Measurements from ENCODE around the gene CGN. TPM values are rescaled to one million over a fixed set of nuclear protein-coding genes. Genes with fewer than 3 reads are reported as not detected.

CGN gene
- total RNA-seq: 0.09 and 0.16 TPM in 2 replicates

DNA sequence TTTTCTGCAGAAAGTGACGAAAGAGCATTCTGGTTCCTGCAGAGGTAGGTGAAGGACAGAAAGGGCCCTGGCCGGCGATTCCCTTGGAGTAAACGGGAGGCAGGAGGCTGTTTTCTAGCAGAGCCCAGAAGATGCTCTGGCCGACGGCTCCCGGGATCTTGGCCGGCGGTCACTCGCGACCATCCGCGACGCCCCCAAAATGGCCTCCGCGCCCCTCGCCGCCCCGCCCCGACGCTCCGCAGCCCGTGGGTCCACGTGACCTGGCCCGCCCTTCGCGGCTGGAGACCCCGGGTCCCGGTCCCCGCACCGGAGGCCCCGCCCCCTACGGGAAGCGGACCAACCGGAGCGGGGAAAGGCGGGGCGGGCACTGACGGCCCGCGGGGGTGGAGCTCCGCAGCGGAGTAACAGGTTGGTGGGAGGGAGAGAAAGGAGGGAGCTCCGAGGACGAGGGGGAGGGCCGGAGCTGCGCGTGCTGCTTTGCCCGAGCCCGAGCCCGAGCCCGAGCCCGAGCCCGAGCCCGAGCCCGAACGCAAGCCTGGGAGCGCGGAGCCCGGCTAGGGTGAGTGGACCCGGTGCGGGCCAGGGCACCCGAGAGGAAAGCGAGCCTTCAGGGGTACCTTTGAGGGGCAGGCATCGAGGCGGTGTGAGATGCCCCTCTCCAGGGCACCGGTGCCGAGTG lies at the start of gene CGN:
Gene CGN (plus strand): TSS at position 431 of the 679 bp plus-strand sequence. CDS start 7,133 bp downstream, outside the sequence.
- intact Hi-C loops (cut with micrococcal nuclease): loop anchor here (2.0 kb wide), 1 partner anchor 30 kb away; the partner anchor contains the start of gene TUFT1

DNA sequence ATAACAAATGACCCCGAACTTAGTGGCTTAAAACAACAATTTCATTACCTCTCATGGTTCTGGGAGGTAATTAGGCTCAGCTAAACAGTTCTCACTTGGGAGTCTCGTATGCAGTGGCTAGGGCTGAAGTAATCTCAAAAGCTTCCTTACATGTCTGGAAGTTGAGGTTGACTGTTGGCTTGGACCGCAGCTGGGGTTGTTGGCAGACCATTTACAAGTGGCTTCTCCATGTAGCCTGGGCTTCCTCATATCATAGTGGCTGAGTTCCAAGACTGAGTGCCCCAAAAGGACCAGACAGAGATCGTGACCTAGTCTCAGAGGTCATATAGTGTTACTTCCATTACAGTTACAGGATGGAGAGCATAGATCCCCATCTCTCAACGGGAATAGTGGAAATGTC lies 49.5 kb upstream of the CGN start:
- intact Hi-C loops (cut with micrococcal nuclease): no loop called here

- intact Hi-C loops (cut with micrococcal nuclease): no loop called here
Observed at GRCh38 chr1:151465026-151465425, 46.2 kb upstream of the CGN start.

GRCh38 chr1:151472856-151473731 lies 38.1 kb upstream of the CGN start:
- intact Hi-C loops (cut with micrococcal nuclease): loop anchor here (1.0 kb wide), 1 partner anchor 14 kb away; the partner anchor contains the start of gene POGZ

DNA sequence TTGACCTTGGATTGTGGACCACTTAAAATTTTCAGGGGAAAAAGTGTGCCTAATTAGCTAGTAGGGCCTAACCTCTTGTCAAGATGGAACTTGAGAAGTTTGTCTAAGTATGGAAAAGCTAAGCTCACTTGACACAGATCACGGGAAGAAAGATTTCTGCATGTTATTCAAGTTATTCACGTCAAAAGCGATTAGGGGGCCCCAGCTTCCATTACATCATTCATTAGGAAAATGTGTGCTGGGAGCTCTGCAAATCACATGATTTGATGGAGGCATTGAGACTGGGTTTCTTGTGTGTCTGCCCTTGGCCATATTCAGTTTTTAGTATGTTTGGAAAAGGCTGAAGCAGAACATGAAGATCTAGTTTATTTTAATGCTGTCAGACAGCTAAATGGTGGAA lies 36.4 kb upstream of the CGN start:
- intact Hi-C loops (cut with micrococcal nuclease): no loop called here

DNA sequence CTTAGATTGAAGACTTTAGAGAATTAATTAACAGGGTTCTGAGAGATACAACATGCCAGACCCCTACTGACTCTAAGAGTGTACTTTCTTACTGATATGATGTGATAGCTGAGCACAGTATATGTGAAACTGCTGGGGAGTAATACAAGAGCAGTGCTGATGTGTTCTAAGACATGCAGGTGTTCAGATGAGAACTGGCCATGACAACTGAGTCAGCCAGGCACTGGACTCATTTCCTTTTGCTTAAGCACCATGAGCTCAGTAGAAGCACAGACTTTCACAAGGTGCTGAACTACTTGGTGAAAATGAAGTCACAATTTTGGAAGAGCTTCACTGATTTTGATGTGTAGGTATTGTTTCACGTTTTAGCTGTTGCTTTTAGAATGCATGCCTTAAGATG lies 36.0 kb upstream of the CGN start:
- intact Hi-C loops (cut with micrococcal nuclease): no loop called here

DNA sequence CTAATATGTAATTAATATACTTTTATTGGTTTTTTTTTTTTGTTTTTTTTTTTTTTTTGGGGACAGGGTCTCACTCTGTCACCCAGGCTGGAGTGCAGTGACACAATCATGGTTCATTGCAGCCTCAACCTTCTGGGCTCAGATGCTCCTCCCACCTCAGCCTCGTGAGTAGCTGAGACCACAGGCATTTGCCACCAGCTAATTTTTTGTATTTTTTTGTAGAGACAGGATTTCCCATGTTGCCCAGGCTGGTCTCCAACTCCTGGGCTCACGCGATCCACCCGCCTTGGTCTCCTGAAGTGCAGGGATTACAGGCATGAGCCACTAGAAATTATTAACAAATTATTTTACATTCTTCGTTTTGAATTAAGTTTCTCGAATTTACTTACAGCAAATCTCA lies 35.1 kb upstream of the CGN start:
- intact Hi-C loops (cut with micrococcal nuclease): no loop called here

DNA sequence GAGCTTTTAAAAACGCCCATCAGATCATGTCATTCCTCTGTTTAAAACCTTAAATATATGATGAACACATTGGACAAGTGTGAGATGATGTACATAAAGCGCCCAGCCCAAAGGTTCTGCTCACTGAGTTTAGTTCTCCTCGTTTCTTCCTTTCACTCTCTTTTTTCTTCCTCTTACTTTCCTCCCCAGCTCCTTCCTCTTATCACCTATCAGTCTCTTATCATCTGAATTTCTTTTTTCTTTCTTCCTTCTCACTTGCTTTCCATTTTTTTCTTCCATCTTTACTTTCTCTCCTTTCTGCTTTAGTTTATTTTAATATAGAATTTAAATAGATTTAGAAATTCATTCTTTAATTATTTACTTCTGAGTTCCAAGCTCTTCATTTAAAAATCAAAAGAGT lies 34.1 kb upstream of the CGN start:
- intact Hi-C loops (cut with micrococcal nuclease): no loop called here

GRCh38 chr1:151478140-151478812 lies 32.9 kb upstream of the CGN start:
- intact Hi-C loops (cut with micrococcal nuclease): no loop called here

DNA sequence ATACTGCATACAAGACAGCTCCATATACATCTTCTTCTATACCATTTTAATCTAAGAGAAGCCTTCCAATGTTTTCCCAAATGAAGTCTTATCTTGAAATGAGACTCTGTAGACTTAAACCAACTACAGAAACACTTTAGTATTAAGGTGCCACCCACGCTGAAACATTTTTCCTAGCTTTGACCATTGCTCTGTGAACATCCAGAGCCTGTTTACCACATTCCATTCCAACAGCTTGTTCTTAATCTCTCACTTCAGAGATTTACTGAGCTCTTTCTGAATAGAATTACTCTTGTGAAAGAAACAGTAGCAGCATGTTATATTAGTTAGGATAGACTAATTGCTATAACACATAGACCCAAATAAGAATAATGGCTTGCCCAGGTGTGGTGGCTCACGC lies 32.3 kb upstream of the CGN start:
- intact Hi-C loops (cut with micrococcal nuclease): no loop called here

DNA sequence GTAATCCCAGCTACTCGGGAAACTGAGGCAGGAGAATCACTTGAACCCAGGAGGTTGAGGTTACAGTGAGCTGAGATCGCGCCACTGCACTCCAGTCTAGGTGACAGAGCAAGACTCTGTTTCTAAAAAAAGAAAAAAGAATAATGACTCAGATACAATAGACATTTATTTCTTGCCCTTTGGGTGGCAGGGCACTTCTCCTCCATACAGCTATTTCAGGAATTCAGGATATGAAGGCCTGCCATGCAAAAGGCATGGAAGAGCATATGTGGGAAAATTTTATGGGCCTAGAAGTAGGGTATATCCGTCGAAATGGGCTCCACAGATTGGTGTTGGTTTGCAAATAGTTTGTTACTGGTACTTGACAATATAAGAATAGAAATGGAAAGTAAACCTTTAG lies 31.7 kb upstream of the CGN start:
- intact Hi-C loops (cut with micrococcal nuclease): no loop called here

DNA sequence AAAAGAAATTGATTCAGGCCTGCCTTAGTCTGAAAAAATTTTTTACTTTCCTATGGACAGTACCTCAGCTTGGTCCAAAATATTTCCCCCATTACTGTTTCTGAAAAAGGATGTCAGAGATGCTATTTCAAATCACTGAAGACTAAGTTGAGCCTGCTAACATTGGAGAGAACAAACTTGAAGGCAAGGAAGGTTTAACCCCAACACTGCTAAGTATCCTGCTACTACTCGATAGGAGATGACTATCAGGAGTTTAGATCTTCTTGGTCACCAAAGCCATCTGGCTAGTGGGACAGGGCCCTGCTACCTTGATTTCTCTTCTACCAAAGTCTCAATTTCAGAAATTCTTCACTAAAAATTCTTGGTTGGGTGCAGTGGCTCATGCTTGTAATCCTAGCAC lies 29.2 kb upstream of the CGN start:
- intact Hi-C loops (cut with micrococcal nuclease): no loop called here

DNA sequence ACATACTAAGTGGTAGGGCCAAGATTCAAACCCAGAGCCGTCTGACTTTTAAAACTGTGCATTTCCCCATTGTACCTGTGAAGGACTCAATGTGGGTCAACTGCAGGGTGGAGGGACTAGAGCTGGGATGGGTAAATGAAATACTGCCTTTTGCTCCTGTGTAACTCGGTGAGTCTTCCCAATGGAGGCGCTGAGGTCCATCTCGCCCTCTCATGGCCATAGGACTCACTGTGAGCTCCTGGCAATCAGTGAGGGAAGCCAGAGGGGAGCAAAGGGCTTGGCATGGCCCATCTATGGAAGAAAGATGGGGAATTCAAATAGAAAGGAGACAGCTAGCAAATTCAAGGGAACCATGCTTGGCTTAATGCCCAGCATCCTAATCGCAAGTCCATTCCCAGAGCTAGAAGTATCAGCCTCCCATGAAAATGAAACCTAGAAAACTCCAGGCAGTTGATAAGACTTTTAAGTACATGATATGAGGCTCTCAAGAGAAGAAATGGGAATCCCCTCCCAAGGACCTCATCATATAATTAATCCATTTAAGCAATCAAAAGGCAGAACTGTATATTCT lies 25.4 kb upstream of the CGN start:
- intact Hi-C loops (cut with micrococcal nuclease): no loop called here

DNA sequence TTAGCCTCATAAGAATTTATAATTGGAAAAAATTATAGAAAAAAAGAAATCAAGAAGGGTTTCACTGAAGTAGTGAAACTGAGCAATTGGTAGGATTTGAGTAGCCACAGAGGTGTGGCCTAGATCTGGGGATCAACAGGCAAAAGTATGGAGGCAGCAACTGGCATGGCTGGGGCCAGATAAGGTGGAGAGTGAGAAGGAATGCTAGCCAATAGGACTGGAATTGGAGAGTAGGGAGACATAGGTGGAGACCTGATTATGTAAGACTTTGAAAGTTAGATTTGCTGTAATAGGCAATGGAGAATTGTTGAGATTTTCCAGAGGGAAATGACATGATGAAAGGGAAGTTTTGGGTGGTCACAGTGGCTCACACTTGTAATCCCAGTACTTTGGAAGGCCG lies 24.6 kb upstream of the CGN start:
- intact Hi-C loops (cut with micrococcal nuclease): no loop called here

DNA sequence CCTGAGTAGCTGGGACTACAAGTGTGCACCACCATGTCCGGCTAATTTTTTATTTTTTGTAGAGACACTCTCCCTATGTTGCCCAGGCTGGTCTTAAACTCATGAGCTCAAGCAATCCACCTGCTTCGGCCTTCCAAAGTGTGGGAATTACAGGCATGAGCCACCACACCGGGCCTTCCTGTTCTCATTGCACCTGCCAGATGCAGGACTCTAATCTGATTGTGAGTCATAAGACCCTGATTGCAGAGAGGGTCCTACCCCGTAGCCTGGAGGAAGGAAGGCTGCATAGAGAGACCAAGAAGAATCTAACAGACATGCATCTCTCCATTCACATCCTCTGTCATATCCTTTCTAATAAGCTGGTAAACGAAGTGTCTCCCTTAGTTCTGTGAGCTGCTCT lies 19.5 kb upstream of the CGN start:
- intact Hi-C loops (cut with micrococcal nuclease): no loop called here

- intact Hi-C loops (cut with micrococcal nuclease): no loop called here
Observed at GRCh38 chr1:151492120-151492519, 19.1 kb upstream of the CGN start.

- intact Hi-C loops (cut with micrococcal nuclease): no loop called here
Observed at GRCh38 chr1:151493042-151493441, 18.1 kb upstream of the CGN start.

GRCh38 chr1:151494741-151495281 lies 16.4 kb upstream of the CGN start:
- intact Hi-C loops (cut with micrococcal nuclease): no loop called here

- intact Hi-C loops (cut with micrococcal nuclease): no loop called here
Observed at GRCh38 chr1:151495316-151495715, 15.9 kb upstream of the CGN start.

GRCh38 chr1:151499365-151499764 lies 11.8 kb upstream of the CGN start:
- intact Hi-C loops (cut with micrococcal nuclease): no loop called here

DNA sequence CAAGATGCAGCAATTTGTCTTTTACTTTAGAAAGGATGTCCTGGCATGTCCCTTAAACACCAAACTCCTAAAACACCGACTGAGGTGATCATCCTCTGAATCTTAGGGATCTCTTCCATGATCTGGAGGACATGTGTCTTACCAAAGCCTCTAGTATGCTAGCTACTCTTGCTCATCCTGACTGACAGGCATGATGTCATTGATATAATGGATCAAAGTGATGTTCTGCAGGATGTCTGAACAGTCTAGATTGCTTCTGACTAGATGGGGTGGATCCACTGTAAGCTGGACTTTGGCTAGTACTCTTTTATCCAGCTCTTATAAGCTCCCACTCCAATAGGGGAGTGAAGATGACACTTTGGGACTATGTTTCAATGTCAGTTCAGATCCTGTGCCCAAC lies 11.3 kb upstream of the CGN start:
- intact Hi-C loops (cut with micrococcal nuclease): no loop called here
